ENCODE measurements around the gene CAMTA1. TPM values are rescaled to one million over a fixed set of nuclear protein-coding genes. Genes with fewer than 3 reads are reported as not detected.

The CAMTA1 gene
- total RNA-seq, 1 donor from 2014 or later = 62.9 TPM

- Histone ChIP-seq H3K4me3 (no peak overlapping the region), H3K27me3 (no peaks in the 10 kb centered on the region), H3K36me3 (no peaks in the 10 kb centered on the region), H3K9me3 (no peaks in the 10 kb centered on the region), H3K27ac (no peak overlapping the region), H3K4me1 (no peaks in the 10 kb centered on the region)
- TF ChIP-seq POLR2AphosphoS5 (IDR thresholded peaks at IDR 0.05; ENCODE audit: insufficient read depth in 1 of 2, low read depth in 1 of 2) (no peak), POLR2A (IDR thresholded peaks at IDR 0.05) (no peak)
- TF ChIP-seq, protein P1, sequence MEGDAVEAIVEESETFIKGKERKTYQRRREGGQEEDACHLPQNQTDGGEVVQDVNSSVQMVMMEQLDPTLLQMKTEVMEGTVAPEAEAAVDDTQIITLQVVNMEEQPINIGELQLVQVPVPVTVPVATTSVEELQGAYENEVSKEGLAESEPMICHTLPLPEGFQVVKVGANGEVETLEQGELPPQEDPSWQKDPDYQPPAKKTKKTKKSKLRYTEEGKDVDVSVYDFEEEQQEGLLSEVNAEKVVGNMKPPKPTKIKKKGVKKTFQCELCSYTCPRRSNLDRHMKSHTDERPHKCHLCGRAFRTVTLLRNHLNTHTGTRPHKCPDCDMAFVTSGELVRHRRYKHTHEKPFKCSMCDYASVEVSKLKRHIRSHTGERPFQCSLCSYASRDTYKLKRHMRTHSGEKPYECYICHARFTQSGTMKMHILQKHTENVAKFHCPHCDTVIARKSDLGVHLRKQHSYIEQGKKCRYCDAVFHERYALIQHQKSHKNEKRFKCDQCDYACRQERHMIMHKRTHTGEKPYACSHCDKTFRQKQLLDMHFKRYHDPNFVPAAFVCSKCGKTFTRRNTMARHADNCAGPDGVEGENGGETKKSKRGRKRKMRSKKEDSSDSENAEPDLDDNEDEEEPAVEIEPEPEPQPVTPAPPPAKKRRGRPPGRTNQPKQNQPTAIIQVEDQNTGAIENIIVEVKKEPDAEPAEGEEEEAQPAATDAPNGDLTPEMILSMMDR (IDR thresholded peaks at IDR 0.05) = no peak
- DNase-seq (ENCODE audit: extremely low spot score in 2 of 2) = no peak
- intact Hi-C loops (cut with DNase I) = no loop called here
Observed at GRCh38 chr1:6953216-6953615, 168.0 kb downstream of the CAMTA1 start.

DNA sequence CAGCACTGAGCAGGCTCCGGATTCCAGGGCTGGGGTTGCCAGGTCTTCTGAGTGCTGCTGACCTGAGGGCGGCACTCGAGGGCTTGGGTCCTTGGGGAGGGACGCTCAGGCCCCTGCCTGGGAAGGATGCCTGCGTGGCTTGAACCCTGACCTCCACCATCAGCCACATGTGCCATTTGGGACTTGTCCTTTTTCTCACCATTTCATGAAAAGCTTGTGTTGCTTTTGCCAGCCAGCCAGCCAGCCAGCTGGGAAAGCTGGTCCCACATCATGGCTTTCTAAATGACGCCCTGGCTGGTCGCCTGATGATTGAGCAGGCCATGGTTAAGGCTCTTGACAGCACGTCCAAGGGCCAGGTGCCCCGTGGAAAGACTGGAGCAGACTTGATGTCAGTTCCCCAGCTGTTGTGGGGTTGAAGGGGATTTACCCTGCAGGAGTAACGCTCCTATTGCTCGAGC, 168.7 kb downstream of the CAMTA1 start:
- H3K27ac ChIP-seq = no peak overlapping the region
- no peaks in the 10 kb centered on the region for H3K9me3 ChIP-seq
- H3K4me1 ChIP-seq = no peaks in the 10 kb centered on the region
- no peaks in the 10 kb centered on the region for H3K27me3 ChIP-seq
- H3K36me3 ChIP-seq = no peaks in the 10 kb centered on the region
- intact Hi-C loops (cut with DNase I) = no loop called here
- H3K4me3 ChIP-seq = no peak overlapping the region
- no peak for TF ChIP-seq POLR2AphosphoS5 (IDR thresholded peaks at IDR 0.05; ENCODE audit: insufficient read depth in 1 of 2, low read depth in 1 of 2)
- no peak for TF ChIP-seq POLR2A (IDR thresholded peaks at IDR 0.05)
- TF ChIP-seq, protein P1 (IDR thresholded peaks at IDR 0.05) = no peak
- no peak for DNase-seq (ENCODE audit: extremely low spot score in 2 of 2)

DNA sequence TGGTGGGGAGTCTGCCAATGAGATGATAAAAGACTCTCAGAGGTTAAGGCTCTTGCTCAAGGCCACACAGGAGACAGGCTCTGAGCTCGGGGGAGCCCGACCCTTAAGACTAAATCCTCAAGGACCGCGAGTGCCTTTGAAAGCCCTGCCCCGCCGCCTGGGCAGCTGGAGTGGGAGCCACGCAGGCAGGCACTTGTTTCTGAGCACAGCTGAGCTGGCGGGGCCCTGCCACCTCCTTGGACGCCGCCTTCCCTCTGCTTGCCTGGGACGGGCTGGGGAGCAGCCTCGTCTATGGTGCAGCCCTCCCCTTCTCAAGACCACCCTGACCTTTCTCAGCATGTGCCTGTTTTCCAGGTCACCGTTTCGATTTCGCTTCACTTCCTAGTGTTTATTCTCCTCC, 169.3 kb downstream of the CAMTA1 start:
- intact Hi-C loops (cut with DNase I) = no loop called here
- no peaks in the 10 kb centered on the region for H3K9me3 ChIP-seq
- TF ChIP-seq POLR2A (IDR thresholded peaks at IDR 0.05) = no peak
- no peak for TF ChIP-seq POLR2AphosphoS5 (IDR thresholded peaks at IDR 0.05; ENCODE audit: insufficient read depth in 1 of 2, low read depth in 1 of 2)
- TF ChIP-seq, protein P1 (IDR thresholded peaks at IDR 0.05) = no peak
- no peaks in the 10 kb centered on the region for H3K27me3 ChIP-seq
- no peak overlapping the region for H3K4me3 ChIP-seq
- no peaks in the 10 kb centered on the region for H3K36me3 ChIP-seq
- no peak for DNase-seq (ENCODE audit: extremely low spot score in 2 of 2)
- no peak overlapping the region for H3K27ac ChIP-seq
- H3K4me1 ChIP-seq = no peaks in the 10 kb centered on the region

- Histone ChIP-seq H3K9me3 (no peaks in the 10 kb centered on the region), H3K27me3 (no peaks in the 10 kb centered on the region), H3K36me3 (no peaks in the 10 kb centered on the region), H3K27ac (no peak overlapping the region), H3K4me3 (no peak overlapping the region), H3K4me1 (peaks cover 7% of the 10 kb centered on the region)
- no peak for DNase-seq (ENCODE audit: extremely low spot score in 2 of 2)
- no peak for TF ChIP-seq POLR2A (IDR thresholded peaks at IDR 0.05)
- TF ChIP-seq POLR2AphosphoS5 (IDR thresholded peaks at IDR 0.05; ENCODE audit: insufficient read depth in 1 of 2, low read depth in 1 of 2) = no peak
- TF ChIP-seq, protein P1 (IDR thresholded peaks at IDR 0.05) = no peak
- intact Hi-C loops (cut with DNase I) = no loop called here
Observed at GRCh38 chr1:6955357-6956094, 170.3 kb downstream of the CAMTA1 start.

DNA sequence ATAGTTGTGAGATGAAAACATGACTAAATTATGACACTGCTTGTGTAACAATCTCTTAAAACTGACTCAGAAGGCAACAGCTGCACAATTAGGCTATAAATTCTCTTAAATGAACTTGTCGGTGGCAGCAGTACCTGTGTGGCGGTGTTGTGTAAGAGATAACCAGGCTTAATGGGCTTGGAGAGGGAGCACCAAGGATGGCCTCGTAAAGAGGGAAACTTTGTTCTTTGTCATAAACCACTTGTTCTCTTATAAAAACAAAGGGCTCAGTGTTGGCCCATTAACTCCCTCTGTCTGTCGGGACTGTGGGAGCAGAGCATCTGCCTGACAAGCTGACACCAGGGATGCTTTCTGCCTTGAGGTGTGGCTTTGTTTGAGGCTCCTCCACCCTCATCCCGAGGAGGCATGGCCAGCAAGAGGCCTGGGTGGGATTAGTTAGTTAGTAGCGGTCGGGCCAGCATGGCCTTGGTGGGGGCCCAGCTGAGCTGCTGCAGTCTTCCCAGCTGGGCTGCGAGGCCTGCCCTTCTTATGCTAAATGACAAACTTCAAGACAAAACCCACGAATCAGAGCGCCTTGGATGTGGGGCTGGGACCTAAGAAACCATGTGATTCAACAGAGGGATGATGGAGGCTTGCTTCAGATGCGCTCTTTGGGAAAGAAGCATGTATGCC, 171.4 kb downstream of the CAMTA1 start:
- no peak for DNase-seq (ENCODE audit: extremely low spot score in 2 of 2)
- intact Hi-C loops (cut with DNase I) = no loop called here
- no peaks in the 10 kb centered on the region for H3K27me3 ChIP-seq

More for the DNA sequence above, 171.4 kb downstream of the CAMTA1 start:
- Histone ChIP-seq H3K9me3 (no peaks in the 10 kb centered on the region), H3K4me3 (no peak overlapping the region), H3K4me1 (peaks cover 12% of the 10 kb centered on the region), H3K36me3 (no peaks in the 10 kb centered on the region), H3K27ac (no peak overlapping the region)
- TF ChIP-seq, protein P1 (IDR thresholded peaks at IDR 0.05) = no peak
- TF ChIP-seq POLR2A (IDR thresholded peaks at IDR 0.05) (no peak), POLR2AphosphoS5 (IDR thresholded peaks at IDR 0.05; ENCODE audit: insufficient read depth in 1 of 2, low read depth in 1 of 2) (no peak)
